K562 (cell line): Measurements from ENCODE around the gene UBE2V1. TPM values are rescaled to one million over a fixed set of nuclear protein-coding genes. Genes with fewer than 3 reads are reported as not detected.
A peak's percentile ranks its signal among the peaks of the same experiment; 100 is the strongest.

Source experiments
- BHLHE40 ChIP-seq: IDR thresholded peaks from 2 replicates; pipeline ENCODE4 v1.6.1; 2011; ENCODE audit warnings: low read length, improper control_type of control experiment
- BRD9 ChIP-seq: fragments of 450-650 bp; IDR thresholded peaks from 2 replicates; pipeline ENCODE4 v1.6.1; 2018; ENCODE audit warnings: low read depth; ENCODE audit not compliant: partially characterized antibody
- DEAF1 ChIP-seq: fragments of 450-650 bp; formaldehyde crosslinking; IDR thresholded peaks from 2 replicates; pipeline ENCODE4 v1.4.0; 2020; ENCODE audit warnings: mild to moderate bottlenecking, moderate library complexity
- MTA2 ChIP-seq: fragments of 450-650 bp; IDR thresholded peaks from 2 replicates; pipeline ENCODE4 v1.6.1; 2016; ENCODE audit warnings: low read depth
- NCOA1 ChIP-seq: fragments of 450-650 bp; IDR thresholded peaks from 2 replicates; pipeline ENCODE4 v1.6.1; 2016; ENCODE audit warnings: low read depth
- PRDM10 ChIP-seq: fragments of 450-650 bp; IDR thresholded peaks from 2 replicates; pipeline ENCODE4 v1.6.1; 2018; ENCODE audit not compliant: partially characterized antibody
- RCOR1 ChIP-seq, 2 experiments: IDR thresholded peaks; 2 replicates each; pipeline ENCODE4 v1.6.1; 2012; ENCODE audit warnings: low read depth in 2 of 2, low read length in 2 of 2, borderline replicate concordance in 1 of 2, improper control_type of control experiment in 1 of 2
- SIRT6 ChIP-seq: IDR thresholded peaks from one replicate; pipeline ENCODE4 v1.6.1; 2012; ENCODE audit warnings: low read depth, mild to moderate bottlenecking, control low read depth, inconsistent platforms, low read length, moderate library complexity
- SMC3 ChIP-seq: conservative IDR thresholded peaks from 2 replicates; pipeline ENCODE4 v1.6.1; 2011; ENCODE audit warnings: low read depth, low read length, improper control_type of control experiment; ENCODE audit not compliant: insufficient read depth
- SUPT5H ChIP-seq: fragments of 450-650 bp; IDR thresholded peaks from 2 replicates; pipeline ENCODE4 v1.6.1; 2016
- ZFP91 ChIP-seq: sonication (generic); formaldehyde crosslinking; IDR thresholded peaks from 2 replicates; pipeline ENCODE4 v1.8.0; 2022; ENCODE audit warnings: mild to moderate bottlenecking, missing genetic modification reagents
- ZNF175 ChIP-seq: fragments of 200-800 bp; sonication (Bioruptor generic); IDR thresholded peaks from 2 replicates; pipeline ENCODE4 v1.6.1; 2016; ENCODE audit warnings: low read depth, mild to moderate bottlenecking, missing genetic modification characterization, missing compliant biosample characterization
- polyA plus RNA-seq, 8 experiments: library from polyadenylated mRNA; depleted of rRNA in 4 of 8; stranded (reverse) in 5 of 8; unstranded in 3 of 8; fragments of >200 nt; fragmentation: Nextera tagmentation in 2 of 8; fragmentation: Illumina TruSeq in 1 of 8; extraction: Ambion mirVana in 2 of 8; extraction: Trizol in 1 of 8; gene quantifications; 2 replicates each; pipeline versions ENCODE4 v1.2.1 to v1.2.3, GENCODE V29; 2011 to 2014; ENCODE audit warnings: inconsistent platforms in 1 of 8, missing spikeins in 1 of 8
- total RNA-seq, 7 experiments: library from RNA; depleted of rRNA in 6 of 7; stranded (reverse); fragments of >200 nt in 6 of 7; fragmentation: Illumina TruSeq in 2 of 7; extraction: Trizol in 2 of 7; gene quantifications; 2 replicates each; pipeline versions ENCODE4 v1.2.1 to v1.2.3, GENCODE V29; 2011 to 2021; ENCODE audit warnings: low replicate concordance in 1 of 7
- TF ChIP-seq, protein P1 (sequence below): sonication (generic); formaldehyde crosslinking; IDR thresholded peaks from 2 replicates; pipeline ENCODE4 v1.8.1; 2022; ENCODE audit warnings: missing genetic modification reagents

The UBE2V1 gene
- total and polyA plus RNA-seq, 9 of the 15 experiments (the other 6 are each of a cell fraction or from before 2014, with no cell fraction given), result 93.0 to 357 (median 119) TPM

DNA sequence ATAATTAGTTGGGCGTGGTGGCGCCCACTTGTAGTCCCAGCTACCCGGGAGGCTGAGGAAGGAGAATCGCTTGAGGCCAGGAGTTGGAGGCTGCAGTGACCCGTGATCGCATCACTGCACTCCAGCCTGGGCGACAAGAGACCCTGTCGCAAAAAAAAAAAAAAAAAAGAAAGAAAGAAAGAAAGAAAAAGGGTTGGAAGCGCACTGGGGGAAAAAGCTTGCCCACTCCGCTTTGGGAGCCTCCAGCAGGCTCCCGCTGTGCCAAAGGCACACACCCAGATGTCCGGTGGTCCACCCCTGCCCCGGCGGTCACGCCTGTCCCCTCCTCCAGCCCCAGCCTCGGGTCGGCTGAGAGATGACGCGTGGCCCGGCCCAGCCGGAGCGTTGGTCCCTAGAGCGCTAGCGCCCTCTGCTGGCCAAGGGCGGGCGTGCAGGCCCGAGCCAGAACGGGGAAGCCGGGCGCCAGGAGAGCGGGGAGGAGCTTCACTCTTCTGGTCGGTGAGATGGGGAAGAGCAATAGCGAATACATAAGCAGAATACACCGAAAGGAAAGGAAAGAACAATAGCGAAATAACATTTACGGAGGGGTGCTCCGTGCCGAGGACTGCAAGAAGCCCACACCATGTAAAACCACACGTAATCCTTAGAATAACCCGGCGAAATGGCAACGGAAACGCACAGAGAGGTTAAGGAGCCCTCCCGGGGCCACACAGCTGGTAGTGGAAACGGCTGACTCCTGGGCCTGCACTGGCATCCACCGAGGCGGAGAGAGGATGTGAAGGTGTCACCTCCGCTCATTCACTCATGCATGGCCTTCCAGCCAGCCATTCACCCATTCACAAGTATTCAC is 41.7 kb downstream of the UBE2V1 start (continued):
- TF ChIP-seq ZFP91 (CRISPR knock-in tag) (no peak), RCOR1 (IDR thresholded peaks at IDR 0.05; ENCODE audit: borderline replicate concordance in 1 of 2, low read depth in 2 of 2, low read length in 2 of 2) (no peak), NCOA1 (peak; percentile 27; the same call in 1 of the 2 replicates), SMC3 (peak; percentile 99), PRDM10 (peak; percentile 34), BHLHE40 (peak; percentile 83), SIRT6 (no peak), MTA2 (no peak), BRD9 (peak; percentile 82), ZNF175 (no peak), DEAF1 (peak; percentile 99), SUPT5H (peak; percentile 49; the same call in 1 of the 2 replicates)
- TF ChIP-seq, protein P1, sequence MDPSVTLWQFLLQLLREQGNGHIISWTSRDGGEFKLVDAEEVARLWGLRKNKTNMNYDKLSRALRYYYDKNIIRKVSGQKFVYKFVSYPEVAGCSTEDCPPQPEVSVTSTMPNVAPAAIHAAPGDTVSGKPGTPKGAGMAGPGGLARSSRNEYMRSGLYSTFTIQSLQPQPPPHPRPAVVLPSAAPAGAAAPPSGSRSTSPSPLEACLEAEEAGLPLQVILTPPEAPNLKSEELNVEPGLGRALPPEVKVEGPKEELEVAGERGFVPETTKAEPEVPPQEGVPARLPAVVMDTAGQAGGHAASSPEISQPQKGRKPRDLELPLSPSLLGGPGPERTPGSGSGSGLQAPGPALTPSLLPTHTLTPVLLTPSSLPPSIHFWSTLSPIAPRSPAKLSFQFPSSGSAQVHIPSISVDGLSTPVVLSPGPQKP (CRISPR knock-in tag), result no peak
